Right lobe of liver (tissue), 5 donors: Measurements from ENCODE around the gene HBZ. TPM values are rescaled to one million over a fixed set of nuclear protein-coding genes. Genes with fewer than 3 reads are reported as not detected.

Experiments
- small RNA-seq, 2 experiments: library from RNA; depleted of rRNA; stranded (forward); fragments of <200 nt; gene quantifications; one replicate each; pipeline ENCODE3, GENCODE V24; 2016
- total RNA-seq, 6 experiments: library from RNA; depleted of rRNA in 2 of 6; stranded (reverse); fragments of >200 nt in 2 of 6; fragmentation: NEBNext Ultra II Directional in 3 of 6; extraction: Animal tissue kit (Norgen Biotek cat#: 25700) in 3 of 6; gene quantifications; one replicate each; pipeline versions ENCODE4 v1.1.0 to v1.2.4, GENCODE V29; 2016 to 2023
- donor health status: DM: no; HTN: no; CAD: no.
- donor health status: DM: no; HTN: no; CAD: no.
- donor health status: DM: no; HTN: yes; CAD: no.
- donor health status: DM: no; HTN: yes; CAD: no.

HBZ gene
- total RNA-seq, 6 experiments from 2014 or later = 0.81 TPM; not detected in 5

Small RNAs within 50 kb of the gene (small RNA-seq; reads per million reads assigned to genes)
- gene RF00019 = 0 reads per million in 2 experiments

Other genes with a start within 250 kb of the HBZ start
- 1 to 10 TPM; 3.5 to 6.3 (median 4.3) TPM for gene POLR3K, start 99.0 kb upstream of the HBZ start, total RNA-seq
- 10 to 100 TPM; 11.7 to 15.9 (median 14.8) TPM for gene SNRNP25, start 98.8 kb upstream of the HBZ start, total RNA-seq
- gene RHBDF1, start 80.0 kb upstream of the HBZ start, total RNA-seq = 10 to 100 TPM in 1 of 6 experiments, 1 to 10 TPM in 5; 5.0 to 14.3 (median 7.1) TPM
- gene MPG, start 74.4 kb upstream of the HBZ start, total RNA-seq = 10 to 100 TPM; 20.7 to 76.4 (median 26.9) TPM
- 10 to 100 TPM; 12.7 to 20.0 (median 13.9) TPM for gene NPRL3, start 14.0 kb upstream of the HBZ start, total RNA-seq
- 1 to 10 TPM in 4 of 6 experiments, not detected in 2; 1.1 to 8.4 (median 2.0) TPM for gene HBM, start 13.3 kb downstream of the HBZ start, total RNA-seq
- gene HBA2, start 20.2 kb downstream of the HBZ start, total RNA-seq = 100 to 1,000 TPM in 2 of 6 experiments, 10 to 100 TPM in 4; 17.8 to 522 (median 55.9) TPM
- gene HBA1, start 24.0 kb downstream of the HBZ start, total RNA-seq = 100 to 1,000 TPM in 3 of 6 experiments, 10 to 100 TPM in 1, 1 to 10 TPM in 2; 8.0 to 789 (median 84.3) TPM
- gene HBQ1, start 27.8 kb downstream of the HBZ start, total RNA-seq = under 1 TPM in 1 of 6 experiments, not detected in 5; 0.47 TPM
- gene LUC7L, start 76.8 kb downstream of the HBZ start, total RNA-seq = 10 to 100 TPM; 18.9 to 30.2 (median 20.4) TPM
- 10 to 100 TPM; 31.7 to 64.8 (median 41.9) TPM for gene FAM234A, start 82.2 kb downstream of the HBZ start, total RNA-seq
- gene RGS11, start 123.3 kb downstream of the HBZ start, total RNA-seq = 1 to 10 TPM in 1 of 6 experiments, under 1 TPM in 5; 0.37 to 1.3 (median 0.80) TPM
- gene ARHGDIG, start 127.9 kb downstream of the HBZ start, total RNA-seq = not detected
- not detected for gene PDIA2, start 130.5 kb downstream of the HBZ start, total RNA-seq
- 10 to 100 TPM in 3 of 6 experiments, 1 to 10 TPM in 3; 5.5 to 17.4 (median 9.4) TPM for gene AXIN1, start 200.1 kb downstream of the HBZ start, total RNA-seq
- 10 to 100 TPM; 29.9 to 64.7 (median 32.6) TPM for gene MRPL28, start 217.9 kb downstream of the HBZ start, total RNA-seq
- 10 to 100 TPM; 24.3 to 44.6 (median 28.0) TPM for gene PGAP6, start 229.3 kb downstream of the HBZ start, total RNA-seq
- 10 to 100 TPM; 50.3 to 83.6 (median 61.0) TPM for gene NME4, start 244.6 kb downstream of the HBZ start, total RNA-seq
- gene DECR2, start 249.2 kb downstream of the HBZ start, total RNA-seq = 100 to 1,000 TPM in 3 of 6 experiments, 10 to 100 TPM in 3; 73.6 to 169 (median 97.0) TPM